GM19467 (cell line): ENCODE results near the gene RUBCN.
"Not testable (repeated sequence)": the region's sequence is repeated elsewhere in the genome, so short reads cannot be mapped to it uniquely, and the experiment has no call there.

ENCODE experiments used
- ATAC-seq: cut with Tn5 transposase; IDR thresholded peaks from one replicate; pipeline ENCODE4 v1.9.1; 2021; ENCODE audit warnings: mild to moderate bottlenecking, moderate library complexity; ENCODE audit not compliant: unreplicated experiment

Gene RUBCN

GRCh38 chr3:197686899-197687298 lies 49.8 kb downstream of the RUBCN start:
- ATAC-seq, result no peak

DNA sequence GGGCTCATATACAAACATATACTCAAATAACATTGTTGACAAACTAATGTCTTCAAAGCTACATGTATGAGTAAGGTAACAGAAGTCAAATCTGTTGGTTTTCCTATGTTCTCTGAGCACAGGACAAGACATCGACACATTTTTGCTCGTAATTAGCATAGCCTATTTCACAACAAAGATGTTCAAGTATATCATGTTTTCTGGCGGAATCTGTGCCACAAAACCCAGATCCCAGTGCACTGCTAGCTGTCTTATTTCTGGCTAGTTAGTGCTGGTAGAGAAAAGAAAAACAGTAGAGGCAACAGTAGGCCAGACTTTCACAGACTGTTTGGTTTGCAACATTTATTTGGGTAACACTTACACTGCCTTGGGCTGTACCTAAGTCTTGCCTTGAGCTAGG lies 51.2 kb downstream of the RUBCN start:
- no peak for ATAC-seq

- ATAC-seq, result no peak
Measured at GRCh38 chr3:197683191-197683590, 53.5 kb downstream of the RUBCN start.

GRCh38 chr3:197682713-197683112 lies 54.0 kb downstream of the RUBCN start:
- no peak for ATAC-seq

DNA sequence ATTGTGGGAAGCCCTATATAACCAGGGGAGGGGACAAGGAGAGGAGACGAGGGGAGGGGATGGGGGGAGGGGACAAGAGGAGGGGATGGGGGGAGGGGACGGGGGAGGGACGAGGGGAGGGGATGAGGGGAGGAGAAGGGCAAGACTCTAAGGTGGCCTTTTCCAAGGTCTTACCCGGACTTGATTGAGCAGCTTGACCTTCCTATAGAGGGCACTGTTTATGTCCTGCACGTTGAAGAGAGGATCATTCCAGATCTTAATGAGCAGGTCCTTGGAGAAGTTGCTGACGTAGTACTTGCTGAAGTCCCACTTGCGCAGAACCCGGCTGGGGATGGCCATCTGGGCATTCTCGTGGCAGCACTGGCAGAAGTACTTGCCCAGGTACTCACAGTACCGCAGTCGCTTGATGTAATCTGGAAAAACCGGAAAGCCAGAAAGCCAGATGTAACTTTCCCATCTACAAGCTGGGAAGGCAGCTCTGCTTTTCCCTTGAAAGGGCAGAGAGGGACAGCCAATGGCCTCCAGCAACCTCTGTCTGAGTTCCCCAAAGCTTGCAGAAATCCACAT lies 55.7 kb downstream of the RUBCN start:
- no peak for ATAC-seq

DNA sequence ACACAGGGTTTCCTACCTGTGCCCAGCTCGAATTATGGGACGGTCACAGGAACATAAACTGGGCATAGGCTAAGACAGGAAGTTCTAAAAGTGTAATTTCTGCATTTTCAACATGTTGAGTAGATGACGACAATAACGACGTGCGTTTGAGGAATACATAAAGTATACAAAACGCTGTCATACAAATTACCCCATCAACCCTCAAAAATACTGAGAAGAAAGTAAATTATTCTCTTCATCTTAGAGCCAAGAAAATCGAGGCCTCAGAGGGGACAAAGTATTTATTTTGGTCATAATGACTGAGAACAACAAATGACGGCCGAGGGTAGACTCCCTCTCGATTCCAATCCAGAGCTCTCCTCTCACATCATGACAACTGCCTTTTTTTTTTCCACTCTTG lies 60.8 kb downstream of the RUBCN start:
- no peak for ATAC-seq

DNA sequence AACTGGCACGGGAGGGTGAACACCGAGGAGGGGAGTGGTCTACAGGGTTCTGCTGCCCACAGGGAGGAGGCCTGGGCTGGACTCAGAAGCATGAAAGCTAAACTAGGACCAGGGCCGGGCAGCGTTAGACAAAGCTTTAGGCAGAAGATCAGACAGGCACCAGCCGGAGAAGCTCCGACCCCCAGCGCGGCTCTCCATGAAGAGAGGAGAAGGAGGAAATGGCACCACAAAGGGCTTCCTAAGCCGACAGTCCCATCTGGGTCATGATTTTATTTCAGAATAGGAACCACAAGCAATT lies 61.2 kb downstream of the RUBCN start:
- no peak for ATAC-seq

GRCh38 chr3:197674741-197675562 lies 61.8 kb downstream of the RUBCN start:
- no peak for ATAC-seq

- no peak for ATAC-seq
Measured at GRCh38 chr3:197673170-197673569, 63.5 kb downstream of the RUBCN start.

DNA sequence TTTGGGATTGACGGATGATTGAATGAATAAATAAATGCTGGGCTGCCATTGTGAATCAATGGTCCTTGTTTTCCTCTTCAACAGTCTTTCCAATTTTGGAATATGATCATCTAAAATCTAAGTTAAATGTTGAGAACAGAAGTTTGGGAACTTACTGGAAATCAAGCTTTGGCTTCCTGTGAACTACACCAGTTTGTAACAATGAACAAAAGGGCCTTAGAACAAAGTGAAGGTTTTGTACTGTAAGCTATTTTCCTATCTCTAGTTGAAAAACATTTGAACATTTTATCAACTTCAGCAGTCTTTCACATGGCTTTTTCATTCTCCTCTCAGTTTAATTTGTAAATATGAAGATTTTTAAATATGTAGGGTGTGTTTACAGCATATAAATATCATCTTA lies 66.3 kb downstream of the RUBCN start:
- no peak for ATAC-seq

DNA sequence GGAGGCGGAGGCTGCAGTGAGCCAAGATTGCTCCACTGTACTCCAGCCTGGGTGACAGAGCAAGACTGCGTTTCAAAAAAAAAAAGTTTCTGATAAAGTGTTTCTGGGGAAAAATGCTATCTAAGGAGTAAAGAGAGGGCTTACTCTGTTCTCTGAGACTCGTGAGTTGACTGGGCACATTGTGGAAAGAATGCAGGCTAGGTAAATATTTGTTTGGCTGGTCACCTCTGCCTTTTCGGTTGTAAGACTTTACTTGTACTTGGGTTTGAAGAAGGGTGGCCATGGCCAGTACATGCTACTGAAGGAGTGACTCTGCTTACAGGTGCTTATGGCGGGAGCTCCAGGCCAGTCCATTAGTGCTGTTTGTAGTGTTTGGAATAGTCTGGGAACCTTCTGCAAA lies 68.7 kb downstream of the RUBCN start:
- no peak for ATAC-seq

- ATAC-seq, result not testable (repeated sequence)
Measured at GRCh38 chr3:197667293-197667692, 69.4 kb downstream of the RUBCN start.

GRCh38 chr3:197666221-197666842 lies 70.4 kb downstream of the RUBCN start:
- ATAC-seq, result not testable (repeated sequence)

- peak; percentile 3 for ATAC-seq
Measured at GRCh38 chr3:197665549-197665948, 71.2 kb downstream of the RUBCN start.

DNA sequence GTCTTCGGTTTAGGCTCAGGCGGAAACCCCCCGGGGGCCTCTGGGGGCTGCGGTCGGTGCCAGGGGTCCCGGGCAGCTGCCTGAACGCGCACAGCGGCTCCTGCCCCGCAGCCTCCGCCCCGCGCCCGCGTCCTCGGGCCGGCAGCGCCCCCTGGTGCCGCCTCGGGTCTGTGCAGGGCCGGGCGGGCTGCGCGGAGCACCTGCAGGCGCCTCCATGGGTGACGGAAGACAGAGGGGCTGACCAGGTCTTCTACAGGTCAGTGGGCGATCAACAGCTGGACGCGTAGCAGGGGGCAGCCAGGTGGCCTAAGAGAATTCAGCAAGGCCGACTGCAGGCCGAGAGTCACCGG lies 71.6 kb downstream of the RUBCN start:
- peak; percentile 75 for ATAC-seq

DNA sequence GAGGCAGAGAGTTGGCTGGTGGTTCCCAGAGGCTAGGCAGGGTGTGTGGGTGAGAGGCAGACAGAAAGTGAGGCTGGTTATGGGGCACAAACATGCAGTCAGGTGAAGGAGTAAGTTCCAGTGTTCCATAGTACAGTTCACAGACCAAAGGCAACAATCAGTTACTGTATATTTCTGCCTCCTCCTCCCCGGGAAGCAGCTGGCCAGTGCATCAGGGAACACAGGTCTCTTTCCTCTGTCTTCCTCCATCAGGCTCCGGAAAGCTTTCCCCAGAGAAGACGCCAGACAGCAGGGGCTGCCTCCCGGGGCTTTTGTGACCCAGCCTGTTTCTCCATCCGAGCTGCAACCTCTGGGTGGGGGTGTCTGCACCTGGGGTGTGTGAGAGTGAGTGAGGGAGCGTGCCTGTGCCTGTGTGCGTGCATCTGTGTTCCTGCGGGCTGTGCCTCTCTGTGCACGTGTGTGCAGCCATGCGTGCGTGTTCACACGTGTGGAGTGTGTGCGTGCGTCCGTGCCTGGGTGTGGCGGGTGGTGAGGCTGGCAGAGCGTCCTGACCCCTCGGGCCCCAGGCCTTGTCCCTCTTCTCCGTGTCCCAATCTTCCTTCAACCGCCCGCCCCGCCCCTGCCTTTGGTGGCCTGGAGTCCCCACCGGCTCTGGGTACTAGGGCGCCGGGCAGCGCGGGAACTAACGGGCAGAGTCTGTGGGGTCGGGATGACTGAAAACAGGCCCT lies 72.1 kb downstream of the RUBCN start:
- ATAC-seq, result peak; percentile 44

GRCh38 chr3:197663367-197664140 lies 73.2 kb downstream of the RUBCN start:
- not testable (repeated sequence) for ATAC-seq

DNA sequence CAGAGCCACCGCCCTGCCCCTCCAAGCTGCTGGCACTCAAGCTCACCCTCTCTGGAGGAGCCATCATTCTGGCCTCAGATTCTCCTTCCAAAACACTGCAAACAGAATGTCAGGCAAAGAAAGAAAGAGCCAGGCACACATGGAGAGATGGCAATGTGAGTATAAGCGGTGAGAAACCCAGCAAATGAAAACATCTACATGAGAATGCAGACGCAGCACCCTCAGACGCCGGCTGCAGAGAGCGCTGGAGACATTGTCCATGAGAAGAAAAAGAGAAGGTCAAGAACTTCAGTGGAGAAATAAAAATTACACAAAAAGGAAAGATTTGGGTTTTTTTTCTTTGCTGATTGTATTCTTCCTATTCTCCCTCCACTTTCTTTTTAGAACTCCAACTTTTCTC lies 74.4 kb downstream of the RUBCN start:
- ATAC-seq, result not testable (repeated sequence)

DNA sequence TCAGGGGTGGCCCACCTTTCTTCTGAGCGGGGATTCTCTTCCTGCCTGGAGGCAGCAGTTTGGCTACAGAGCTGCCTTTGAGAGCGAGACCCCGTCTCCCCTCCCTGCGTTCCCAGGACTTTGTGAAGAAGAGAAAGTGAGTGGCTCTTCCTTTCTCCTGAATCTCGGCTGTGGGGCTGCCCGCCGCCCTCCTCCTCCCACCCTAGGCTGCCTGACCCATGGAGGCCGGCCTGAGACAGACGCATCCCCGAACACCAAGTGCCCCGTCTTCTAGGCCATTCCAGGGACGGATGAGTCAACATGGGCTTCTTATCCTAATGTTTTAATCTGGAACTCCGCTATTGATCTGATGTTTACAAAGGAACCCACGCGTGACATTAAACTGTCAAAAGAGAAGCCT lies 74.8 kb downstream of the RUBCN start:
- ATAC-seq, result not testable (repeated sequence)

- not testable (repeated sequence) for ATAC-seq
Measured at GRCh38 chr3:197661234-197661834, 75.4 kb downstream of the RUBCN start.

- ATAC-seq, result not testable (repeated sequence)
Measured at GRCh38 chr3:197659701-197660100, 77.0 kb downstream of the RUBCN start.
